Loucy (cell line): ENCODE results near the gene FRMD4A.

Experiments
- H2AFZ ChIP-seq: fragments of 200-600 bp; sonication (generic); 2 replicates; pipeline ENCODE4 v1.6.0; 2016; ENCODE audit warnings: antibody characterized with exemption, mild to moderate bottlenecking, low read length, moderate library complexity
- H3F3A ChIP-seq: fragments of 200-600 bp; 2 replicates; pipeline ENCODE4 v1.6.0; 2016; ENCODE audit warnings: antibody characterized with exemption, low read depth, mild to moderate bottlenecking
- H3K27me3 ChIP-seq: fragments of 200-600 bp; sonication (generic); 2 replicates; pipeline ENCODE4 v1.6.1; 2014; ENCODE audit warnings: low read length, mild to moderate bottlenecking; ENCODE audit not compliant: insufficient read depth, poor library complexity, severe bottlenecking
- H3K36me3 ChIP-seq: fragments of 200-600 bp; sonication (generic); 2 replicates; pipeline ENCODE4 v1.6.1; 2016; ENCODE audit warnings: low read length; ENCODE audit not compliant: insufficient read depth
- H3K4me1 ChIP-seq: fragments of 200-600 bp; sonication (generic); 2 replicates; pipeline ENCODE4 v1.5.1; 2014; ENCODE audit warnings: low read length, mild to moderate bottlenecking; ENCODE audit not compliant: insufficient read depth, poor library complexity, severe bottlenecking
- H3K4me2 ChIP-seq: fragments of 200-600 bp; sonication (generic); 2 replicates; pipeline ENCODE4 v1.6.0; 2014; ENCODE audit warnings: antibody characterized with exemption, low read length, low read depth, mild to moderate bottlenecking; ENCODE audit not compliant: poor library complexity, severe bottlenecking
- H3K4me3 ChIP-seq: fragments of 200-600 bp; sonication (generic); 2 replicates; pipeline ENCODE4 v1.5.1; 2014; ENCODE audit warnings: low read length, mild to moderate bottlenecking, mixed read lengths; ENCODE audit not compliant: poor library complexity, severe bottlenecking
- H3K79me2 ChIP-seq: fragments of 200-600 bp; sonication (generic); 2 replicates; pipeline ENCODE4 v1.6.1; 2014; ENCODE audit warnings: low read length; ENCODE audit not compliant: insufficient read depth
- H3K9ac ChIP-seq: fragments of 200-600 bp; sonication (generic); 2 replicates; pipeline ENCODE4 v1.6.0; 2014; ENCODE audit warnings: mild to moderate bottlenecking, low read depth, low read length, moderate library complexity; ENCODE audit not compliant: poor library complexity, severe bottlenecking
- H3K9me2 ChIP-seq: fragments of 200-600 bp; sonication (generic); replicated peaks from 2 replicates; pipeline ENCODE4 v1.6.1; 2016; ENCODE audit warnings: low read depth, low read length, mixed read lengths
- H3K9me3 ChIP-seq: fragments of 200-600 bp; sonication (generic); 2 replicates; pipeline ENCODE4 v1.6.1; 2014; ENCODE audit warnings: mild to moderate bottlenecking, antibody characterized with exemption, low read length, low read depth; ENCODE audit not compliant: insufficient read depth
- H4K20me1 ChIP-seq: fragments of 200-600 bp; sonication (generic); 2 replicates; pipeline ENCODE4 v1.6.0; 2014; ENCODE audit warnings: antibody characterized with exemption, low read length, mild to moderate bottlenecking; ENCODE audit not compliant: insufficient read depth, poor library complexity, severe bottlenecking
- EZH2phosphoT487 ChIP-seq: fragments of 200-600 bp; IDR thresholded peaks from 2 replicates; pipeline ENCODE4 v1.6.1; 2018; ENCODE audit warnings: antibody characterized with exemption, mild to moderate bottlenecking, moderate library complexity, borderline replicate concordance
- TF ChIP-seq, protein P1 (sequence below): fragments of 200-600 bp; sonication (generic); conservative IDR thresholded peaks from 2 replicates; pipeline ENCODE4 v1.5.1; 2014; ENCODE audit warnings: mild to moderate bottlenecking, antibody characterized with exemption, low read length

Gene FRMD4A

DNA sequence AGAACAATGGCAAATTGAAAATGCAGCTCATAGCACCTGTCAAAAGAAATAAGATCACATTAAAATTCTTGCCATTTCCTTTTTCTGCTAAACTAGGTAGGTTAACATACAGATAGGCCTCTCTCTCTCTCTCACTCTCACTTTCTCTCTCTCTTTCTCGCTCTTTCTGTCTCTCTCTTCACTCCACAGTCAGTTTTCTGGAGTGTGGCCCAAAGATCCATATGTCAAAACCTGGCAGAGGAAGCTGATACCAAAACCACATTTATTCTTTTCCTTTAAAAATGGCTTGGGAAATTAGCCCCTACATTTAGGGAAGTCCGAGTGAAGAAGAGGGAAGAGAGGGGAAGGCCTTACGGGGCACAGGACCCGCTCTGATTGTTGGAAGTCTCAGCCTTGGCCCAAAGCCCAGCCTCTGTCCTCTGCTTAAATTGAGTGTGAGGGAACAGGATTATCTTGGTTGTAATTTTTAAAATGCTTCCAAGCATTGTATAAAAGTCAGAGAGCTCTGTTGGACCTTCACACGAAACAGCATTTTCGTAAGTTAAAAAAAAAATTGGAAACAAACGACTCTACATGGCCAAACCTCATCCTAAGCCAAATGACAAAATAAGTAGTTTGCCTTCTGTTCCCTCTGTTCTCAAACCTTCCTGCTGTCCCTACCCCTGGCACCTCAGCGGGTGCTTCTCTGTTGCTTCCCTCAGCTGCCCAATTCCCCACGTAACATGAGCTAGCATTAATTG is 83.2 kb downstream of the FRMD4A start:
- no peaks in the 10 kb centered on the region for H4K20me1 ChIP-seq
- no peaks in the 10 kb centered on the region for H3K9me2 ChIP-seq
- no peaks in the 10 kb centered on the region for H3K79me2 ChIP-seq
- peaks cover 13% of the 10 kb centered on the region for H3K4me1 ChIP-seq
- no peak overlapping the region for H3K4me2 ChIP-seq
- H3K27me3 ChIP-seq: no peaks in the 10 kb centered on the region
- H3K9me3 ChIP-seq: peaks cover 3% of the 10 kb centered on the region; the same call in 1 of the 2 replicates
- TF ChIP-seq, protein P1, sequence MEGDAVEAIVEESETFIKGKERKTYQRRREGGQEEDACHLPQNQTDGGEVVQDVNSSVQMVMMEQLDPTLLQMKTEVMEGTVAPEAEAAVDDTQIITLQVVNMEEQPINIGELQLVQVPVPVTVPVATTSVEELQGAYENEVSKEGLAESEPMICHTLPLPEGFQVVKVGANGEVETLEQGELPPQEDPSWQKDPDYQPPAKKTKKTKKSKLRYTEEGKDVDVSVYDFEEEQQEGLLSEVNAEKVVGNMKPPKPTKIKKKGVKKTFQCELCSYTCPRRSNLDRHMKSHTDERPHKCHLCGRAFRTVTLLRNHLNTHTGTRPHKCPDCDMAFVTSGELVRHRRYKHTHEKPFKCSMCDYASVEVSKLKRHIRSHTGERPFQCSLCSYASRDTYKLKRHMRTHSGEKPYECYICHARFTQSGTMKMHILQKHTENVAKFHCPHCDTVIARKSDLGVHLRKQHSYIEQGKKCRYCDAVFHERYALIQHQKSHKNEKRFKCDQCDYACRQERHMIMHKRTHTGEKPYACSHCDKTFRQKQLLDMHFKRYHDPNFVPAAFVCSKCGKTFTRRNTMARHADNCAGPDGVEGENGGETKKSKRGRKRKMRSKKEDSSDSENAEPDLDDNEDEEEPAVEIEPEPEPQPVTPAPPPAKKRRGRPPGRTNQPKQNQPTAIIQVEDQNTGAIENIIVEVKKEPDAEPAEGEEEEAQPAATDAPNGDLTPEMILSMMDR: no peak
- no peak for TF ChIP-seq EZH2phosphoT487
- H2AFZ ChIP-seq: no peak overlapping the region
- H3K36me3 ChIP-seq: no peaks in the 10 kb centered on the region
- no peaks in the 10 kb centered on the region for H3F3A ChIP-seq
- no peak overlapping the region for H3K4me3 ChIP-seq
- H3K9ac ChIP-seq: no peak overlapping the region

DNA sequence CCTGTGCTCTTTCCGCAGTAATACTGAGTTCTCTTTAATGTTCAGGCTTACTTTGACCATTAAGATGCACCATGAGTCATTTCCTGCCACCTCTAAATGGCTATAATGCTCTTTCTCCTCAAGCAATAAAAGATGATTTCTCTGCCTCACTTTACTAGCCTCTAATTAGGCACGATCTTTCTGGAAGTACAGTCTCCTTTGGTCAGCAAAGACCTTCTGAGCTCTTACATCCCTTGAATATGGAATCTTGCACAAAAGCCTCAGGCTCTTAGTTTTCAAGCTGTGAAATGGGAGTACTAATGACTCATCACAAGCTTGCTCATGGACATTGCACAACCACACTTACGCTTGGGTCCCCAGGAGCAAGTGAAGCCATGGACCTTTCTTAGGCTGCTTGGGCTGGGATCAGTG is 85.9 kb downstream of the FRMD4A start:
- no peaks in the 10 kb centered on the region for H3K36me3 ChIP-seq
- H3F3A ChIP-seq: no peaks in the 10 kb centered on the region
- H3K4me3 ChIP-seq: peak overlapping the region; percentile 4
- peak overlapping the region; percentile 28 for H3K4me2 ChIP-seq
- H3K9me2 ChIP-seq: no peaks in the 10 kb centered on the region
- no peaks in the 10 kb centered on the region for H3K9me3 ChIP-seq
- H3K79me2 ChIP-seq: no peaks in the 10 kb centered on the region
- peaks cover 13% of the 10 kb centered on the region for H3K4me1 ChIP-seq
- H4K20me1 ChIP-seq: no peaks in the 10 kb centered on the region
- TF ChIP-seq EZH2phosphoT487: no peak
- TF ChIP-seq, protein P1: no peak
- no peak overlapping the region for H2AFZ ChIP-seq
- H3K9ac ChIP-seq: no peak overlapping the region
- H3K27me3 ChIP-seq: no peaks in the 10 kb centered on the region

DNA sequence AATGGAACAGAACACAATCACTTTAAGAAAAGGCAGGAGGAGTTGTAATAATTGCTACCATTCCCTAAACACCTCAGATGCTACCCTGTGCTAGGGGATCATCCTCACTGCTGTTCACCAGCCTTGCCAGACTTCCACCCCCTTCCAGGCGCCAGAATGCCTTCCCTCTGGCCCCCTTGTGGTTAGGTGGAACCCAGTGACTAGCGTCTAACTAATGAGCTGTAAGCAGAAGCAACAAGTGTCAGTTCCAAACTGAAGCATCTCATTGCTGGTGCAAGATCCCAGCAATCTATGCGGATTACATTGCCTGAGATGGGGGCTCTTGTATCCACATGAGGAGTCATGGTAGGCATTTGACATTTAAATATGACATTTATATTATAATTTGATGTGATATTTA is 86.6 kb downstream of the FRMD4A start:
- no peaks in the 10 kb centered on the region for H3F3A ChIP-seq
- no peaks in the 10 kb centered on the region for H3K27me3 ChIP-seq
- H3K4me1 ChIP-seq: peaks cover 13% of the 10 kb centered on the region
- no peak overlapping the region for H2AFZ ChIP-seq
- H3K4me3 ChIP-seq: no peak overlapping the region
- no peaks in the 10 kb centered on the region for H4K20me1 ChIP-seq
- no peaks in the 10 kb centered on the region for H3K79me2 ChIP-seq
- H3K9me2 ChIP-seq: no peaks in the 10 kb centered on the region
- H3K36me3 ChIP-seq: no peaks in the 10 kb centered on the region
- H3K4me2 ChIP-seq: peak overlapping the region; percentile 28
- H3K9ac ChIP-seq: no peak overlapping the region
- no peak for TF ChIP-seq EZH2phosphoT487
- TF ChIP-seq, protein P1: peak; percentile 23; the same call in 1 of the 2 replicates
- H3K9me3 ChIP-seq: no peaks in the 10 kb centered on the region
